GM18867 (cell line): ENCODE results near the gene WDR82.
A peak's percentile ranks its signal among the peaks of the same experiment; 100 is the strongest.
"Not testable (repeated sequence)": the region's sequence is repeated elsewhere in the genome, so short reads cannot be mapped to it uniquely, and the experiment has no call there.

Experiments used
- ATAC-seq: cut with Tn5 transposase; IDR thresholded peaks from one replicate; pipeline ENCODE4 v1.9.1; 2021; ENCODE audit warnings: mild to moderate bottlenecking, moderate library complexity; ENCODE audit not compliant: unreplicated experiment

The WDR82 gene

GRCh38 chr3:52290596-52291507 lies 12.4 kb upstream of the WDR82 start:
- no peak for ATAC-seq

GRCh38 chr3:52289747-52290595 lies 11.5 kb upstream of the WDR82 start:
- ATAC-seq: no peak

GRCh38 chr3:52289338-52289746 lies 10.9 kb upstream of the WDR82 start:
- ATAC-seq: no peak

GRCh38 chr3:52288674-52289073 lies 10.2 kb upstream of the WDR82 start:
- no peak for ATAC-seq

GRCh38 chr3:52286777-52287110 lies 8.3 kb upstream of the WDR82 start:
- no peak for ATAC-seq

- not testable (repeated sequence) for ATAC-seq
These were observed 5.6 kb upstream of the WDR82 start for GRCh38 chr3:52284051-52284450.

- ATAC-seq: no peak
These were observed 4.9 kb upstream of the WDR82 start for GRCh38 chr3:52283306-52283705.

GRCh38 chr3:52281981-52282801 lies 3.7 kb upstream of the WDR82 start:
- ATAC-seq: no peak

- no peak for ATAC-seq
These were observed 1.6 kb upstream of the WDR82 start for GRCh38 chr3:52280050-52280461.

GRCh38 chr3:52279596-52279995 lies 1.1 kb upstream of the WDR82 start:
- ATAC-seq: no peak

GRCh38 chr3:52277972-52278509 lies 408 bp downstream of the WDR82 start:
- peak; percentile 66 for ATAC-seq

GRCh38 chr3:52277071-52277964 lies 1.1 kb downstream of the WDR82 start:
- no peak for ATAC-seq

- not testable (repeated sequence) for ATAC-seq
These were observed 3.7 kb downstream of the WDR82 start for GRCh38 chr3:52274781-52275180.

GRCh38 chr3:52272831-52273230 lies 5.6 kb downstream of the WDR82 start:
- ATAC-seq: no peak

GRCh38 chr3:52272172-52272571 lies 6.3 kb downstream of the WDR82 start:
- ATAC-seq: not testable (repeated sequence)

- ATAC-seq: no peak
These were observed 8.1 kb downstream of the WDR82 start for GRCh38 chr3:52270252-52270754.

GRCh38 chr3:52269776-52270175 lies 8.7 kb downstream of the WDR82 start:
- no peak for ATAC-seq

GRCh38 chr3:52268036-52268435 lies 10.4 kb downstream of the WDR82 start:
- no peak for ATAC-seq

- no peak for ATAC-seq
These were observed 13.1 kb downstream of the WDR82 start for GRCh38 chr3:52265387-52265786.

GRCh38 chr3:52262447-52262846 lies 16.0 kb downstream of the WDR82 start:
- no peak for ATAC-seq
